Caki2 (cell line): Measurements from ENCODE around the gene PDLIM7. TPM values are rescaled to one million over a fixed set of nuclear protein-coding genes. Genes with fewer than 3 reads are reported as not detected.

Experiments used
- DNase-seq: peaks from one replicate; pipeline ENCODE4 v3.0.0-alpha.2; 2015; ENCODE audit warnings: low read depth
- in situ Hi-C: cut with HindIII; loops from 2 replicates; pipeline ENCODE4 v1.10.0; 2016; ENCODE audit warnings: low sequenced_read_pairs, low pct_unique_long_range_greater_than_20kb, mixed read lengths
- total RNA-seq: library from RNA; depleted of rRNA; stranded (reverse); fragments of >200 nt; shearing (Covaris generic); gene quantifications from 2 replicates; pipeline ENCODE4 v1.2.3, GENCODE V29; 2014; ENCODE audit warnings: low replicate concordance

The PDLIM7 gene
- total RNA-seq, 1 experiment from 2014 or later, result 198 TPM

DNA sequence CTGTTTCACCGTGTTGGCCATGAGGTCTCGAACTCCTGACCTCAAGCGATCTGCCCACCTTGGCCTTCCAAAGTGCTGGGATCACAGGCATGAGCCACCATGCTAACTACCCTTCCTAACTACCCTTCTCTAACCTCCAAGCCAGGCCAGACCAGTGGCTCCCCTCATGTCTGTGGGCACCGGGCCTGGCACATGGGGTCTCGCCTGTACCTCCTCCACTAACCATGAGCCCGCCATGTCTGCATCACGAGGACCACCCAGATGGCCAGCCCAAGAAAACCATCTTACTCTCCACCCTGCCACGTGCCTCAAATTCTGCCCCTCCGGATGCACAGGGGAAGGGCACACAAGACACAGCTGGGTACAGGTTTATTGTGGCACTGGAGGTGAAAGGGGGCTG lies 14.4 kb downstream of the PDLIM7 start:
- DNase-seq, result no peak
- in situ Hi-C loops, result no loop called here

DNA sequence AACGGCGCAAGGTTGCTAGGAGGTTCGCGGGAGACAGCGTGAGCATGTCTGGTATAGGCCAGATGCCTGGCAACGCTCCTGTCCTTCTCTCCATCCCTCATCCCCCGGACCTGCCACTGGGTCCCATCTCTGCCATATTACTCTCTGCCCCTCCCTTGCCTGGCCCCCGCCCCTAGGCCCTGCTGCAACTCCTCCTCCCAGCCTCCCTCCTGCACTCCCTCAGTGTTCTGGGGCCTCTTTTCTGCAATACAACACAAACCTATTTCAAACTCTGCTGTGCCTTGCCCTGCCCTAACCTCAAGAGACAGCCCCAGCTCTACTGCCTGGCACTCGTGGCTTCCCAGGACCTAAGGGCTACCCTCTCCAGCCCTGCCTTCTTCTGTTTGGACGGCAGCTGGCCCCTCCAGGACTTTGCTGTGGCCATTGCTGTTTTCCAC lies 15.0 kb downstream of the PDLIM7 start:
- in situ Hi-C loops, result no loop called here
- DNase-seq, result no peak

DNA sequence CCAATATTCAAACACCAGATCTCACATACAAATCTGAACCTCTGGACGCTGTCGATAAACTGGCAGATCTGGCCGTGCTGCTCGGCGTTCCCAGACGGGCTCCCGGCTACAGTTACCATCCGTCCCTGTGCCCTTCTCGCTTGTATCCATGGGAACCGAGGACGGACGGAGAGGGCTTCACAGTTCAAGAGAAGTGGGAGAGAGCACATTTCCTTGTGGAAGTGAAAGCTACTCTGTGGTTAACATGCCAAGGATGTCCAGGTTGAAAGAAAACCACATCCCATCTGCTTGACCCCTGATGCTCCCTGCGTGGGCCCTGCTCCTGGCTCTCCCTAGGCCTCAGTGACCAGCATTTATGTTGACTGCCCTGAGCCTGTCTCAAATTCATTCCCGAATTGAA lies 17.6 kb downstream of the PDLIM7 start:
- no peak for DNase-seq
- in situ Hi-C loops, result no loop called here

DNA sequence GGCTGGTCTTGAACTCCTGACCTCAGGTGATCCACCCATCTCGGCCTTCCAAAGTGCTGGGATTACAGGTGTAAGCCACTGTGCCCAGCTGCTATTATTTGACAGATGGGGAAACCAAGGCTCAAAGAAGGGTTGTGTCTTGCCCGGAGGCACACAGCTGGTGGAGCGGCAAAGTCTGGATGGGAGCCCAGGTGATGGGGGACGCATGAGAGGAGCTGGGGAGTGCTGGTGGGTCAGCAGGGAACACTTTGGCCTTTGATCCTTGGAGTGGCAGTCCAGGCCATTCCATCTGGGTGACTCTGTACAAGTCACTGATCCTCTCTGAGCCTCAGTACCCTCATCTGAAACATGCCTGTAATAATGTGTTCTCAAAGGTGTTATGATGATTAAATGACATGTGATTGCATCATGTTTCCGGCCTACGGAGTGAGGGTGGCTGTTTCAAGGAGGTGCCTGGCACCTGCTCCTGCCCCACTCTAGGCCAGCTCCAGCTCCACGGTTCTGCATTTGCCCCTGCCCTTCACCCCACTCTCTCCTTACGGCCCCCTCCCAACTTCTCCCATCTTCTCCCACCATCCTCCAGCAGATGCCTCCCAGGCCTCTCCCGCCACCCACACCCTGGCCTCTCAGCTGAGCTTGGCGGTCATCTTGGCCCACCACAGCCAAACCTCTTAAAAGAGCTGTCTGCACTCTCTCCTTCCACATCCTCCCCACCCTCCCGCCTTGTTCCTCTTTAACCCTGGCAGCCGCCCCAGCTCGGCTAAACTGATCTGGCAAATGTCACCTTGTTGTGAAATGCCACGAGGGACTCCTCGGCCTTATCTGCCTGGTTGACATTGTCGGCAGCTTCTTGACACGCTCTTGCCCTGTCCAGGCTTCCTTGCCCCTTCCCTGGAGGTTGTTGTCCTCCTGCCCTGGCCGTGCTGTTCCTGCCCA lies 18.4 kb downstream of the PDLIM7 start:
- no peak for DNase-seq
- in situ Hi-C loops, result no loop called here

DNA sequence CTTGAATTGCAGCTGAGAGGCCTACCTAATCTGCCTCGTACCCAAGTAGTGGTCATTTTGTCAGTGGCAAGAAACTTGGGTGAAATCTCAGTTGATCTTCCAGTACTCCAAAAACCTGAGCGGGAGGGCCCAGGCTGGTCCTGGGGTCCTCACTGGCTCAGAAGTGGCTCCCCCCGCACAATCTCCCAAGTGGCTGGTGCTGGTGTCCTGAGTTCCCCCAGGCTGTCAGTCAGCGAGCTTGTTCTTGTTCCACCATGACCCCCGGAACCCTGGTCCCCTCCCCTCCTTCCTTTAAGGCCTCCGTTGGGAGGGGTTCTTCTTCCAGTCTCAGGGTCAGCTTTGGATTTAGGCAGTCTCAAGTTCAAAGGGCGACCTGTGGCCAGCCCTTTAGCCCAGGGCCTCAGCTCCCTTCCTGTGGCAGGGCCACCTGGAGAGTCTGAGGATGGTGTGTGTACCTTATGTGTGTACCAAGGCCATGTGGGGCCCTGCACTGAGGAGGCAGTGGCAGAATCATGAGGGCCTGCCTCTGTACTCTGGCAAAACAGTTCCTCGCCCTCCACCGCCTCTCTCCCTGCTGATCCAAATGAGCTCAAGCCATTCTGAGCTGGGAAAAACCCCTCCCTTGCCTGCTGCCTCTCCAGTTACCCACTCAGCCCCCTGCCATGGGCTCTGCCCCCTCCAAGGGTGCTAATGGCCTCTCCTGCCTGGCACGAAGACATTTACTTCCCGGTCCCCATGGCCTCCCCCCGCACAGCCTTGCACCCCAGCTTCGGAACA lies 19.5 kb downstream of the PDLIM7 start:
- in situ Hi-C loops, result no loop called here
- no peak for DNase-seq

DNA sequence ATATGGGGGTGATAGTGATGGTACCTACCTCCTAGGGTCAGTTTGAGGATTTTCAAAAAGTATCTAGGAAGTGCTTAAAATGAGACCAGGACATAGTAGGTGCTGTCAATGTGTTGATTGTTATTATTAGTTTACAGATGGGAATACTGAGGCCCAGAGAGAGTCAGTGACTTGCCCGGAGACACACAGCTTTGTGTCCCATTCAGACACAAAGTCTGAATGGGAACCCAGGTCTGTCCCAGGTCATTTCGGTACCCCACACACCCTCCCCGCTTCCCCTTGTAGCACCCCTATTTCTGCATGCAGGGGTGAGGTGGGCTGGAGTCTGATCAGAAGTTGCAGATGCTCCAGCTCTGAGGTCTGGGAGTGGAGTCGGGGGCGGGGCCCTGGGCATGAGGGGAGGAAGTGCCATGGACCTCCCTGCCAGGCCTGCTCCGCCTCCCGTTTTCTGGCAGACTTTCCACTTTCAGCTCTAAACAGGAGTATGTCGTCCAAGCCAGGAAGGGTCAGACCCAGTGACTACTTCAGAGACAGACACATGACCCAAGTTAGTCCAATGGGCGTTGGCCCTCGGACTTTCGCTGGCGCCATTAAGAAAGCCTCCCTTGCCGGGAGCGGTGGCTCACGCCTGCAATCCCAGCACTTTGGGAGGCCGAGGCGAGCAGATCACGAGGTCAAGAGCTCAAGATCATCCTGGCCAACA lies 20.7 kb downstream of the PDLIM7 start:
- no peak for DNase-seq
- in situ Hi-C loops, result no loop called here

DNA sequence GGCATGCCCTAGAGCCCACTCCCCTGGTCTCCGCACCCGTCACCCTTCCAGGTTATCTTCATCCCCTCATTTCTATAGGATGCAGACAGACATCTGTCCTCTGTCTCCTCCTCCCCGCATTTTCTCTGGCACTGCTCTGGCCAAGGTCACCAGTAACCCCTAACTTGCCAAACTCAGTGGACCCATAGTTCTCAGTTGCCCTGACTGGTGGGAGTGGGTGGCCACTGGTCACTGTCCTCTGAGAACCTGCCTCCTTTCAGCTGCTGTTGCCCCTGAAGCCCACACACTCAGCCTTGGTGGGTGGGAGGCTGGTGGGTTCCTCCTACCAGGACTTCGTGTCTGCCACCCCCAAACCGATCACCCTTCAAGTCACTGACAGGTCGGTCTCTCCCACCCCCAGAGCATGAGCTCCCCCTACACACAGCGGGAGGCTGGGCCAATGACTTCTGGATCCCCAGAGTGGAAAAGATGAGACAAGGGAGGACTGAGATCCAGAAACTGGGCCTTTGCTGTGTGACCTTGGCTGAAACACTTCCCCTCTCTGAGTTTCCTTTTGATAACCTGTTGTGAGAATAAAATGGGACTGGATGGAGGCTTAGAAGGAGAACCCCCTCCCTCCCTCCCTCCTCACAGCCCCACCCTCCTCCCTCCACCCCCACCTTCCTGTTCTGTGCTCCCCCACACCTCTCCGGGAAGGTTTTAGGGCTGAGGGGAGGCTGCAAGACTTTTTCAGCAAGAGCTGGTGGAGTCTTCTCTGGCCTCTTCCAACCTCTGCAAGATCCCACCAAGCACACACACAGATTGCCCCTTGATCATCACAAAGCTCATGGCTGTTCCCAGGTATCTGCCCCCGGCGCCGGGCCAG lies 21.6 kb downstream of the PDLIM7 start:
- in situ Hi-C loops, result no loop called here
- no peak for DNase-seq

DNA sequence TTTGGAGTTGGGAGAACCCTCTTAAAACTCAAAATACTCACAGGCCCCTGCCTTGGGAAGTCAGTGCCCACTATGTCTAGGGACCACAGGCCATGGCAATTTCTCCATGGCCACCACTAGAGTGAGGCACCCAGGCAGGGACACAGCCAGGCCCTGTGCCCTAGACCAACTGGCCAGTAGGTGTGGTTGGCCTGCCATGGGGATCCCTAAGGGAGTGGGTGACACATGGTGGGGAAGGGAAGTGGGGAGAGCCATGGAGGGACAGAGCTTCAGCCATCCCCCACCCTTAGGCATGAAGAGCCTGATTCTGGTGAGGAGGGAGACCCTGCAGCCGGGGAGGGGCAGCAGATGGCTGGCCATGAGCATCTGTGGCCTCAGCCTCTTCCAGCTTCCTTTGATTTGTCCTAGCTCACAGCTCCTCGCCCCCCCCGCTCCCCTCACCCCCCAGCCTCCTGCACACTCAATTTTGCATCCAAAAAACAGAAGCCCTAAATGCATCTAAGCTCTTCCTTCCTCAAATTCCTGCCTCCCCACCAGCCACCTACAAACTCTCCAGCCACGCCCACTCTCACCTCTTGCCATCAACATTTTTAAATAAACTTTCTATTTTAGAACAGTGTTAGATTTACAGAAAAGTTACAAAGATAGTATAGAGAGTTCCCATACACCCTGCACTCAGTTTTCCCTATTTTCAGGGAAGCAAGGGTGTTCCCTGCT lies 22.4 kb downstream of the PDLIM7 start:
- in situ Hi-C loops, result no loop called here

DNA sequence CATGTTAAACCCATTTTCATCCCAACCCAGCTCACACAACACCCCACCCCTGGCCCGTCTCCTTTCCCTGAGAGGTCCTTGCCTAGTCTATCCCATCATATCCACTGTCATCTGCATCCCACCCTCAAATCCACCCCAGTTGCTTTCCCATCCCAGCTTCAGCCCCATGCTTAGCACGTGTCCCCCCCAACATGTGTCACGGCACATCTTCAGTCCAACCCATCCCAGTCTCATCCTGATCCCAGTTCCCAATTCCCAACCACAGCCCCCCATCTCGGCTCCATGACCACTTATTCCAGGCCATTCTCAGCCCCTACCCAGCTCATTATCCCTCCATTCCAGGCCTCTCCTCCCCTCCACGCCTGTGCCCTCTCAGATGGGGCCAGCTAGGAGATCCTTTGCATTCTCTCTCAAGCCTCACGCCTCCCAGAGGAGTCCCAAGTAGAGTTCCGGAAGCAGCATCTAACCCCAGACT lies 23.4 kb downstream of the PDLIM7 start:
- in situ Hi-C loops, result no loop called here
- DNase-seq, result no peak

More for the DNA sequence above, 22.4 kb downstream of the PDLIM7 start:
- DNase-seq, result no peak

DNA sequence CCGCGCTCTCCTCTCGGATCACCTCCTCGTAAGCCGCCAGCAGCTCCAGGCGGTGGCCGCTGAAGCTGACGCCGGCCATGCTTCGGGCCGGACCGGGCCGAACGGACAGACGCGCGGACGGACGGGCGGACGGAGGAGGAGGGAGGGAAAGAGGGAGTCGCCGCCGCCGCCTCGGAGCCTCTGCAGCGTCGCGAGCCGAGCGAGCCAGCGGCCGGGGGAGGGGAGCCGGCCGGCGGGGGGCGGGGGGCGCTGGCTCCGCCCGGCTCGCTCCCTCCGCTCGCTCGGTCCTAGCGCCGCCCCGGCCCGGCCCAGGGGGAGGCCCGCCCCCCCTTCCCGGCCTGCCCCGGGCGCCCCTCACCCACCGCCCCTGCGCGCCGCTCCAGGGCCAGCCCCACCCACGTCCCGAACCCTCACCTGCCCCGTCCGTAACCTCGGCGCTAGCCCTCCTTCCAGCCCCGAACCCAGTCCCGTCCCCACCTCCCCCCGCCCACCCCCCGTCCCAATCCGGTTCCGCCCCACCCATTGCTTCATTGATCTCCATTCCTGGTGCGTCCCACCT lies 23.9 kb downstream of the PDLIM7 start, which contains the start of gene DBN1:
Gene DBN1 (minus strand): TSS at position 192 of the 559 bp plus-strand sequence. CDS start 113 bp downstream, at position 79.
- DNase-seq, result no peak
- in situ Hi-C loops, result no loop called here

DNA sequence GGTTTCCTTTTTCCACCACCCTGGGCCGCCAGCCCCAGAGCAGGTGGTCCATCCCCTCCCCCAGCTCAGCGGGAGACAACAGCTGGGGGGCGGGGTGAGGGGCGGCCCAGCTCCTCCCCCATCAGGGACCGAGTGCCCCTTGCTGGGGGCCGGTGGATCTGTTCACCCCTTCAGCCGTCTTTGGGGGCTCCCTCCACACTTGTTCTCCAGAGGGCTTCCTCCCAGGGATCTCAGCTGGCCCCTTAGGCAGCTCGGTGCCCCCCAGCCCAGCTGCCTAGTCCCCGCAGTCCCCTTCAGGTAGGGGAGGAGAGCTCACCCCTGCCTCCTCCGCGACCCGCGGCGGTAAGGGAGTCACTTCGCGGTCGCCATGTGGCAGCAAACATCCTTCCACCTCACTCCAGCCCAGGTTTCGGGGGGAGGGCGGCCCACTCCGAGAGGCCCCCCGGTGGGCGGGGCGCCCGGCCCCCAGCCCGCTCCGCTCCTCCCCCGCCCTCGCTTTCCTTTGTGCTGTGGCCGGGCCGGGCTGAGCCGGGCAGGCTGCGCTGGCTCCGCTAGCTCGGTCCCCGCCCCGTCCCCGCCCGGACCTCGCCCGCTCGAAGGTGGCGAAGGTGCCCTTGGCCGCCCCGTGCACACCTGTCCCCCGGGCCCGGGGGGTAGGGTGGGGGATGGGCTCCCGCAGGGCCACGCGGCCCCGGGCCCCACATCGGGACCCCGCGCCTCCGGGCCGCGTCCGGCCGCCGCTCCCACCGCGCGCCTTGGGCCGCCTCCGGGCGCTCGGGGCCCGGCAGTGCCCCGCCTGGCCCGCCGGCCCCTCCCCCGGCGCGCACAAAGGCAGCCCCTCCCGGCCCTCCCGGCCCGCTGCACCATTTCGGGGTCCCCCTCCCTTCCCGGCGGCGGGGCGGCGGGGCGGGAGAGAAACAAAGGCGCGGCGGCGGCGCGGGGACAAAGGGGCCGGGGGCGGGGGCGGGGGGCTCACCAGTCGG lies 24.7 kb downstream of the PDLIM7 start:
- in situ Hi-C loops, result no loop called here
- no peak for DNase-seq

DNA sequence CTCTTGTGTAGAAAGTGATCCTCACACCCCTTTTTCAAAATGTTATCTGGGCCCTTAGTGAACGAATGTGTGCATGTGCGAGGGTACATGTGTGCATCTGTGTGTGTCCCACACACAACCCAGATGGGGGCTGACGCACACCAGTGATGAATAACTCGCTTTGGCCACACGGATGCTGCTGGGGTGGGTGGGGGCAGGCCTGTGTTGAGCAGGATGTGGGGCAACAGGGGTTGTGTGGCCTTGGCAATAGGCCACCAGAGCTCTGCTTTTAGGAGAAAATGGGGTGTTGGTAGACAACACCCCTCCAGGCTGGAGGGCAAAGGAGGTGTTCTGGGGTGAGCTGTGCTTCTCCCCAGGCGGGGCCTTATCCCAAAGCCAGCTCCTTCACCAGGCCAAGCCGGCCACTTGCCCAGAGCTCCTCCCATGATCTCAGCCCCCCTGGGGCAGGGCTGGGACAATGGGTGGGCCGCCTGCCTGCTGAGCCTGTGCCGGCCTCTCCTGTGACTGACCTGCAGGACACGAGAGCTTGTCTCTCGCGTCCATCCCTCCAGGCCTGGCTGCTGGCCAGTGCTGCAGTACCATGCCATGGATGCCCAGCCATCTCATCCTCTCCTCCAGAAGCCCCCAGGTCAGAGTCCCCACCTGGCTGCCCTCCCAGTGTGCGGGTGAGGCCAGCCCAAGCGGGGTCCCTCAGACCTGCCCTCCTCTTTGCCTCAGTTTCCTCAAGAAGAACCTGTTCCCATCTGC lies 25.6 kb downstream of the PDLIM7 start:
- no peak for DNase-seq
- in situ Hi-C loops, result no loop called here

DNA sequence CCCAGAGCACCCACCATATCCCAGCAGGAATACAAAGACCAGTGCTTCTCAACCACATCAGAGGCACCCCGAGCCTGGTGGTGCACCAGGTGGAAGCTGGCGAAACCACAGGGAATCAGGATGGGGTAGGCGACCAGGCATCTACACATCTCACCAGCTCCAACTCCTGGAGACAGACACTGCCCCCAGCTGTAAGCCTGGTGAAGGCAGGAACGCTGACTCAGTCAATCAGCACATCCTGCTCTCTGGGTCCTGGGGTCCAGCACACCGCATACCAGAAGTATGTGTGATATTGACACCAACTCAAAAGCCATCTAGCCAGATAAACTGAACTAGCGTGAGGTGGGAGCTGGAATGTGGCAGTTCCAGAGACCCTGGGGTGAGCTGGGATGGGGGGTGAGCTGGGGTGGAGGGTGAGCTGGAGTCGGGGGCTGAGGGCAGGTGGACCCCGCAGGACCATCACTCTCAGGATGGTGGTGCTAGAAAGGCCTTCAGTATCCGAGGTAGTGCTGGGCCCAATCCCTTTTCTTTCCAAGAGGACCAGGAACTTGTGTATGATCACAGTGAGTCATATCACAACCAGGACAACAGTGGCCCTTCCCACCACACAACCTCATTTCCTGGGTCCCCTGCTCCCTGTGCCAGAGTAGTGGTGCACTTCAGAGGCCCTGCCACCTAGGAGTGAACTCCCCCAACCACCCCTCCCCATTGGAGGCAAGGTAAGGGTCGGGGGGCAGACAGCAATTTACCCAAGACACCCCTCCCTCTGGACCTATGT lies 26.5 kb downstream of the PDLIM7 start:
- in situ Hi-C loops, result no loop called here
- DNase-seq, result no peak

DNA sequence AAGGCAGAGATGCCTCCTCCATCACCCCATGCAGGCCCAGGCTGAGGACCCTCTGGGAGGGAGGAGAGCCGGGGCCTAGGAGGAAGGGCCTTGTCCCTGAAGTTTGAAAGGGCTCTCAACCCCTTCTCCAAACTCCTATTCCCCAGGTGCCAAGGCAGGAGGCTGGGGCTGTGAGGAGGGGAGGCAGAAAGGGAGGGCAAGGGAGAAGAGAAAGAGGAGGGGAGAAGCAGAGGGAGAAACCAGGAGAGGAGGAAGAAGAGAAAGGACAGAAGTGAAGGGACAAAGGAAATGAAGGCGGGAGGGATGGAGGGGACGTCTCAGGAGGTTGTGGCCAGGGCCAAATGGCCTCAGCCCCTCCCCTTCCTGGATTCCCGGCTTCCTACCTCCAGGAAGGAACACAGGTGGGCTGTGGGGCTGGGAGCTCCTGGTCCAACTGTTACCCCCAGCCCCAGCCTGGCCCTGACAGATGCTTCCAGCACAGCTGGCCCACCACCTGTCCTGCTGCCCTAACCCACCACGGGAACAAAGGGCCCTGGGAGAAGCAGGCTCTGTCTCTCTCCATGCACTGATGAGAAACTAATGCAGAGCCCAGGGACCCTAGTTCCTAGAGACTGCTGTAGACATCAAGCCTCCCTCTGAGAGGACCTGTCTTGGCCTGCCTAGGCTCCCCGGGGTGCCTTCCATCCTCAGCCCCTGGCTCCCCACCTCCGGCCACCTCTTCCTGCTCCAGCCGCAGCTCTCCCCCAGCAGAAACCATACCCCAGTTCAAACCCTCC lies 27.5 kb downstream of the PDLIM7 start:
- DNase-seq, result no peak
- in situ Hi-C loops, result no loop called here
